ENCODE measurements around the gene ZNF786. TPM values are rescaled to one million over a fixed set of nuclear protein-coding genes. Genes with fewer than 3 reads are reported as not detected.

The ZNF786 gene
- total RNA-seq, 1 experiment from 2014 or later: 10.1 TPM

GRCh38 chr7:149021725-149022062 is 68.8 kb downstream of the ZNF786 start:
- Histone ChIP-seq H3K4me3 (ENCODE audit: low read depth in 2 of 2, low read length in 2 of 2) (no peak overlapping the region), H3K4me1 (ENCODE audit: control insufficient read depth, insufficient read depth, low read length) (peaks cover 9% of the 10 kb centered on the region; the same call in 1 of the 2 replicates), H3K9me3 (ENCODE audit: control insufficient read depth, insufficient read depth, low read depth, low read length) (no peaks in the 10 kb centered on the region), H3K36me3 (ENCODE audit: control insufficient read depth, insufficient read depth, low read length) (no peaks in the 10 kb centered on the region), H3K27ac (ENCODE audit: low read length) (no peak overlapping the region), H3K27me3 (ENCODE audit: control insufficient read depth, insufficient read depth, low read length) (no peaks in the 10 kb centered on the region)
- TF ChIP-seq REST (IDR thresholded peaks at IDR 0.05; ENCODE audit: insufficient read depth in 1 of 2, low read depth in 2 of 2, low read length in 1 of 2) (no peak), TCF7L2 (IDR thresholded peaks at IDR 0.05; ENCODE audit: low read depth, low read length) (no peak), CTCF (IDR thresholded peaks at IDR 0.05) (no peak), POLR2AphosphoS5 (IDR thresholded peaks at IDR 0.05; ENCODE audit: low read depth, low read length) (no peak), SIN3A (IDR thresholded peaks at IDR 0.05; ENCODE audit: borderline replicate concordance, insufficient read depth, low read depth, low read length) (no peak)
- no TSS peak for BruUV-seq (replicated peaks)
- POLR2A ChIA-PET: interaction anchor here (0.7 kb wide), 1 partner anchor 46 kb away, joined by 5 read pairs; no protein-coding TSS in a partner anchor
- in situ Hi-C loops (cut with HindIII; ENCODE audit: low pct_unique_long_range_greater_than_20kb, low sequenced_read_pairs): no loop called here
- ATAC-seq (no peak), DNase-seq (ENCODE audit: low read depth, low spot score) (no peak)
- CTCF ChIA-PET: interaction anchor here (1.1 kb wide), 1 partner anchor 15 kb away, joined by 4 read pairs; no protein-coding TSS in a partner anchor
- intact Hi-C loops (cut with micrococcal nuclease; ENCODE audit: unreplicated experiment): no loop called here

GRCh38 chr7:149020483-149020882 is 70.0 kb downstream of the ZNF786 start:
- Histone ChIP-seq H3K36me3 (ENCODE audit: control insufficient read depth, insufficient read depth, low read length) (0 out of 2 replicates have a peak, but pooled peaks cover under 1% of the 10 kb centered on the region), H3K4me3 (ENCODE audit: low read depth in 2 of 2, low read length in 2 of 2) (no peak overlapping the region), H3K9me3 (ENCODE audit: control insufficient read depth, insufficient read depth, low read depth, low read length) (no peaks in the 10 kb centered on the region), H3K27ac (ENCODE audit: low read length) (no peak overlapping the region), H3K4me1 (ENCODE audit: control insufficient read depth, insufficient read depth, low read length) (0 out of 2 replicates have a peak, but pooled peaks cover under 1% of the 10 kb centered on the region), H3K27me3 (ENCODE audit: control insufficient read depth, insufficient read depth, low read length) (no peaks in the 10 kb centered on the region)
- ChIA-PET CTCF (no interaction called here), POLR2A (no interaction called here)
- no TSS peak for BruUV-seq (replicated peaks)
- DNase-seq (ENCODE audit: low read depth, low spot score) (no peak), ATAC-seq (no peak)
- intact Hi-C loops (cut with micrococcal nuclease; ENCODE audit: unreplicated experiment) (no loop called here), in situ Hi-C loops (cut with HindIII; ENCODE audit: low pct_unique_long_range_greater_than_20kb, low sequenced_read_pairs) (no loop called here)
- TF ChIP-seq TCF7L2 (IDR thresholded peaks at IDR 0.05; ENCODE audit: low read depth, low read length) (no peak), CTCF (IDR thresholded peaks at IDR 0.05) (no peak), REST (IDR thresholded peaks at IDR 0.05; ENCODE audit: insufficient read depth in 1 of 2, low read depth in 2 of 2, low read length in 1 of 2) (no peak), SIN3A (IDR thresholded peaks at IDR 0.05; ENCODE audit: borderline replicate concordance, insufficient read depth, low read depth, low read length) (no peak), POLR2AphosphoS5 (IDR thresholded peaks at IDR 0.05; ENCODE audit: low read depth, low read length) (no peak)
